Measurements from ENCODE around the gene DDX1. TPM values are rescaled to one million over a fixed set of nuclear protein-coding genes. Genes with fewer than 3 reads are reported as not detected.

The DDX1 gene
- polyA plus RNA-seq, 5 donors: 110 to 149 (median 145) TPM

DNA sequence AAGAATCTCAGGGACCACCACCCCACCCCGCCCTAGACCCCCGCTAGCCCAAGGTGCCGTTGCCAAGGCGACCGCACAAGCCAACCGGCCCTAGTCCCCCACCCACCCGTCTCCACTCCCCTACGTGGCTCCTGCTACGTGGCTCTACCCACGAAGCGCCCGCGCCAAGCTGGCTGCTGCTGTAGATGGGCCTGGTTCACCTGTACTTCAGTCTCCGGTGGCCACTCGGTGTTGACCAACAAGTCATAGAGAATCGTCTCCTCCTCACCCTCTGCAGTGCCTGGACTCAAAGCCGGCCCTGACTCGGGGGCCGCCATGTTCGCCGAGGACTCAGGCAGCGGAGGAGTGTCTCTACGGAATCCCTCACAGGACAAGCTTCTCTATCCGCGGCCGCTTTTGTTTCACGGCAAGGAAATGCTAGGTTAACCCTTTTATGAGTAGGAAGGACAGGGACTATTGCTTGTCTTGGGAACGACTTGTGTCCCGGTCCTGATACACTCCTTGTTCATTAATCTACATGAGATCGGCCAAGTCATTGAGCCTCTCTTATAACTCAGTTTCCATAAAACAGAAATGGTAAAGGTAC, 30.6 kb upstream of the DDX1 start, which contains the start of gene NBAS:
NBAS (minus strand) TSS at position 347 of the 586 bp plus-strand sequence; CDS start at position 317, 30 bp downstream.
- peak; percentile 87 to 88 for DNase-seq

GRCh38 chr2:15561574-15562344, 29.9 kb upstream of the DDX1 start:
- peak; percentile 57 to 62 for DNase-seq

GRCh38 chr2:15562354-15563031, 29.2 kb upstream of the DDX1 start:
- DNase-seq: no peak

DNA sequence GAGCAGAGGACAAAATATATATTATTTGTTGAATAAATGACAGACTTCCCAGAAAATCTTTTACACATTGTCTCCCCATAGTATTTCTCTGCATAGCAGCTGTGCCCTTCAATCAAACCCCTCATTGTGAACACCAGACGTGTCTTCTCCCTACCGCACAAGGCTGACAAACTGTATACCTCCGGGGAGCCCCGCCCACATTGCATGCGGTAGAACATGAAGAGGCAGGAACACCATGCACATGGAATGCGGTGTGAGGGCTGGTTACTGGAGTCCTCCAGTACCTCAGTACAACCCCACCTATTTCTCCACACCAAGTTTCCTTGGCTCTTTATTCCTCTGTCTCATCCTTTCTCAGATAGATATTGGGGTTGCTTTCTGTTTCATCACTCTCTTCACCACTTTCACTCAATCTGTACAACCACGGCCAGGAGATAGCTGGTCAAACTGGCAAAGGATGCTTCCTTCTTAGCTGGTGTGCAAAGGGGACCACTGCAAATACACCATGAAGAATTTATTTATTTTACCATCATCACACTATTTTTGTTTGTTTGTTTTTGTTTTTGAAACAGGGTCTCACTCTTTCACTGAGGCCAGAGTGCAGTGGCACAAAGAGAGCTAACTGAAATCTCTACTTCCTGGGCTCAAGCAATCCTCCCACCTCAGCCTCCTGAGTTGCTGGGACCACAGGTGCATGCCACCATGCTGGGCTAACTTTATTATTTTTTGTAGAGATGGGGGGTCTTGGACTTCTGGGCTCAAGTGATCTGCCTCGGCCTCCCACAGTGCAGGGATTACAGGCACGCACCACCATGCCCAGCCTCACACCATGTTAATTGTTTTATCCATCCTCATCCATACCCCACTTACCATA, 28.2 kb upstream of the DDX1 start:
- no peak for DNase-seq

- DNase-seq: no peak
These were observed 26.3 kb upstream of the DDX1 start for GRCh38 chr2:15565392-15565791.

- DNase-seq: no peak
These were observed 25.5 kb upstream of the DDX1 start for GRCh38 chr2:15565994-15566671.

DNA sequence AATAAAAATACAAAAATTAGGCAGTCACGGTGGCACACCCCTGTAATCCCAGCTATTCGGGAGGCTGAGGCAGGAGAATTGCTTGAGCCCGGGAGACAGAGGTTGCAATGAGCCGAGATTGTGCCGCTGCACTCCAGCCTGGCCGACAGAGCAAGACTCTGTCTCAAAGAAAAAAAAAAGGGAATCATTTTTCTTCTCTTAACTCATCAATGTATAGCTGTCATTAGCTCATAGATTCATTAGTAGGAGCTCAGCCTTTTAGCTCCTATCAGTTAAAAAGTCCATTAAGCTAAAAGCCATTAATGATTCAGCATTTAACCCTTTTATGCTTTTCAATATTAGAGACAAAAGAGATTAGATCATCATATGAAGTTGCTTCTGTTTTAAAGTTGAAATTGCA, 24.8 kb upstream of the DDX1 start:
- DNase-seq: no peak

- DNase-seq: no peak
These were observed 22.8 kb upstream of the DDX1 start for GRCh38 chr2:15568874-15569273.

DNA sequence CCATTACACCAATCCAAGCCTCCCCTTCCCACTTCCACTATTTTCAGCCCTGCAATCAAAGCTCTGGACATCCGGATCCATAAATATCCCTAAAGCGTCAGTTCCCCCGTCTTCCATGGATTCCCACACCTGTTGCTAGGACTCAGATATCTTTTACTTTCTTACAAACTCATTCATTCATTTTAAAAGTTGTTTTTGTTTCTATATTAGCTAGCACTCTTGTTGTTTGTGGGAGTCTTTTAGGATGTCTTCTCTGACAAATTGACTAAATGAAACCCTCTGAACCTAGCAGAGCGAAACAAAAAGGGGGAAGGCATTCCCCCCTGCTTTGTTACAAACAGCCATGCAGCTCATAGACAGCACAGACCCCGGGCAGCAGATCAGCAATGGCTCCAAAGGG, 21.6 kb upstream of the DDX1 start:
- DNase-seq: no peak

DNA sequence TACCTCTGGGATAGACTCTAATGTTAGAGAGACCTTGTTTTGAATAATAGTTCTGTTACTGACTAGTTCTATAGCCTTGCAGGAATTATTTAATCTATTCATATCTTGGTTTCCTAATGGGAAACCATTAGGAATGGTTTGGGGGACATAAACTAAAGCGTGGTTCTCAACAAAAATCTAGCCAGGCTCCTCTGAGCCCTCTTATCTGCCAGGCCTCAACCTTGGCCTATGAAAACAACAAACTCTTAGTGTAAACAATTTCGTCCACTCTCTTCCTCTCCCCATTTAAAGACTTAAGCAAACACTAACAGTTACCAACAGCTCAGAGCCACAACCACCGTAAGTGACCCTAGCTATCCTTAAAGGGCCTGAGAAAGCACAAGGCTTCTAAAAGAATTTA, 19.9 kb upstream of the DDX1 start:
- DNase-seq: no peak

DNA sequence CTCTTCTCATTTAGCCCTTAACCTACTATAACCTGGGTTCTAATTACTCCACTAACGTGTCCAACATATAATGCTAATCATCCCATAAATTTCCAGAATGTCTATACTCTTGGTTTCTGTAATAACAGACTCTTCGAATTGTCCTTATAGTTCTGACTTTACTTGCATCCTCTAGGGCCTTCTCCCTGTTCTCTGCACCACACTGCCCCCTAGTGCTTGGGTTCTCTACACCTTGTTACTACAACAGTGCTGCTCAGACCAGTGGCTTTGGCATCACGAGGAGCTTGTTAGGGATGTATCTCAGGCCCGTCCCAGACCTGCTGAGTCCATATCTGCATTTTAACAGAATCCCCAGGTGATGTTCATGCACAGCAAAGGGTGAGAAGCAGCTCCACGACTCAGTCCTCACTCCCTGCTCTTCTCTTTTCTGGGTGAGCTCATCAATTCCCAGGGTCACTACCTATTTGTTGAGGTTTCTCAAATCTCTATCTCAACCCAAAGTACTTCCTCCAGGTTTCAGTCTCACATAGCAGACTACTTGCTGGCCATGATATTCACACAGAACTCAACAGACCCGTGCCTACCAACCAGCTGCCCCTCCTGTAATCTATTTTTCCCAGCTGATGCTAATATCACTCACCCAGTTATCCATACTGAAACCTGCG, 14.5 kb upstream of the DDX1 start:
- DNase-seq: peak; percentile 48 to 73

GRCh38 chr2:15579641-15580040, 12.0 kb upstream of the DDX1 start:
- no peak for DNase-seq

- no peak for DNase-seq
These were observed 11.2 kb upstream of the DDX1 start for GRCh38 chr2:15580451-15580850.

GRCh38 chr2:15582710-15583357, 8.8 kb upstream of the DDX1 start:
- no peak for DNase-seq

DNA sequence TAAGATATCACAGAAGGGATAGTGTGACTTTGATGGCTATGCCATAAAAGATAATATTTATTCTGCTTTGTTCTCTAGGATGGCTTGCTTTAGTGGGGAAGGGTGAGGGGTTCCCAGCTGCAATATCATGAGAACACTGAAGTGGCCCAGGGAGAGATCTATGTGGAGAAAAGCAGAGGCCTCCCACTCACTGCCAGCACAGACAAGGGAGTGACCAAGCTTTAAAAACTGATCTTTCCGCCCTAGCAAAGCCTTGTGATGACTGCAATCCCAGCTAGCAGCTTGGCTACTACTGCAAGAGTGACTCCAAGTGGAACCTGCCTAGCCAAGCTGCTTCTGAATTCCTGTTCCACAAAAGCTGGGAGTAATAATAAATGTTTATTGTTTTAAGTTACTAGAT, 7.8 kb upstream of the DDX1 start:
- no peak for DNase-seq

DNA sequence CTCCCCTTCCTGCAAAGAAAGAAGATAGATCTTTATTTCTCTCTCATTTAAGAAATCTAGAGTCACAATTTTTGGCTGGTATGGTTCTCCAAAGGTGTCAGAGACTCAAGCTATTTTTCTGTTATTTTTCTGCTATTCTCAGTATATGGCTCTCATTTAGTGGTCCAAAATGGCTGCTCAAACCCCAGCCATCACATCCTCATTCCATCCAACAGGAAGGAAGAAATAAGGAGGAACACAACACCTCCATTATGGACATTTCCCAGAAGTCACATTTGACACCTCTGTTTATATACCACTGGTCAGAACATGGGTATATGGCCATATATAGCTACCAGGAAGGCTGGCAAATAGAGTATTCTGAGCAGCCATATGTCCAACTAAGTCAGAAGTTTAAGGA, 7.4 kb upstream of the DDX1 start:
- DNase-seq: no peak

- no peak for DNase-seq
These were observed 6.8 kb upstream of the DDX1 start for GRCh38 chr2:15584767-15585469.

GRCh38 chr2:15588329-15588919, 3.2 kb upstream of the DDX1 start:
- no peak for DNase-seq

GRCh38 chr2:15591373-15591691, 336 bp upstream of the DDX1 start:
- no peak for DNase-seq

Data from right lung (tissue), 5 donors.